IMR-90 (cell line): ENCODE data around the gene MKRN2OS. TPM values are rescaled to one million over a fixed set of nuclear protein-coding genes. Genes with fewer than 3 reads are reported as not detected.
A peak's percentile ranks its signal among the peaks of the same experiment; 100 is the strongest.

ENCODE experiments used
- ATAC-seq: fragments of 200-7000 bp; cut with Tn5 transposase; 2 replicates; pipeline ENCODE4 v1.9.1; 2020; ENCODE audit warnings: low read depth, mild to moderate bottlenecking, moderate library complexity
- BruUV-seq: library from RNA; stranded (reverse); fragments of 400-500 nt; replicated peaks from 2 replicates; lab custom pipeline; 2021; lab: Mats Ljungman, UMichigan
- CTCF ChIA-PET: fragments of 300-600 bp; formaldehyde crosslinking; extraction: SDS; loops from one replicate; lab custom pipeline; 2021; ENCODE audit warnings: antibody characterized with exemption; lab: Yijun Ruan, JAX
- POLR2A ChIA-PET: fragments of 300-600 bp; sonication (Branson Sonifier 250); formaldehyde crosslinking; loops from one replicate; lab custom pipeline; 2022; ENCODE audit warnings: antibody characterized with exemption; ENCODE audit not compliant: unreplicated experiment; lab: Charles Lee
- DNase-seq: peaks from one replicate; pipeline ENCODE4 v3.0.0; 2013
- H2AFZ ChIP-seq: replicated peaks from 2 replicates; pipeline ENCODE3; 2013; ENCODE audit warnings: low read length, mild to moderate bottlenecking; ENCODE audit not compliant: poor library complexity
- H2AK5ac ChIP-seq: 2 replicates; pipeline ENCODE4 v1.6.1; 2013; ENCODE audit warnings: low read depth, low read length, inconsistent platforms
- H2AK9ac ChIP-seq: replicated peaks from 2 replicates; pipeline ENCODE3; 2013; ENCODE audit warnings: mild to moderate bottlenecking, low read depth, low read length, moderate library complexity; ENCODE audit not compliant: poor library complexity
- H2BK120ac ChIP-seq: 2 replicates; pipeline ENCODE4 v1.6.1; 2013; ENCODE audit warnings: low read depth, low read length, inconsistent platforms
- H2BK15ac ChIP-seq: 3 replicates; pipeline ENCODE4 v1.6.1; 2013; ENCODE audit warnings: low read depth, low read length, inconsistent platforms
- H2BK20ac ChIP-seq: 2 replicates; pipeline ENCODE4 v1.6.1; 2013; ENCODE audit warnings: low read depth, mild to moderate bottlenecking, inconsistent platforms, low read length, moderate library complexity
- H2BK5ac ChIP-seq: 2 replicates; pipeline ENCODE4 v1.6.1; 2013; ENCODE audit warnings: mild to moderate bottlenecking, low read depth, low read length, inconsistent platforms; ENCODE audit not compliant: poor library complexity, severe bottlenecking
- H3K14ac ChIP-seq: replicated peaks from 2 replicates; pipeline ENCODE4 v1.6.1; 2013; ENCODE audit warnings: low read depth, low read length, inconsistent platforms
- H3K18ac ChIP-seq: 2 replicates; pipeline ENCODE4 v1.6.1; 2013; ENCODE audit warnings: low read depth, low read length, control low read depth
- H3K23ac ChIP-seq: 2 replicates; pipeline ENCODE4 v1.6.1; 2013; ENCODE audit warnings: low read depth, low read length, inconsistent platforms
- H3K27ac ChIP-seq: 2 replicates; pipeline ENCODE4 v1.5.1; 2013; ENCODE audit warnings: mild to moderate bottlenecking, control low read depth, low read length; ENCODE audit not compliant: insufficient read depth
- H3K27me3 ChIP-seq: 2 replicates; pipeline ENCODE4 v1.6.1; 2013; ENCODE audit warnings: low read length; ENCODE audit not compliant: control insufficient read depth, insufficient read depth
- H3K36me3 ChIP-seq: 2 replicates; pipeline ENCODE4 v1.6.1; 2013; ENCODE audit warnings: low read length, mixed read lengths; ENCODE audit not compliant: control insufficient read depth, insufficient read depth
- H3K4ac ChIP-seq: 2 replicates; pipeline ENCODE4 v1.6.1; 2013; ENCODE audit warnings: low read depth, low read length, inconsistent platforms
- H3K4me1 ChIP-seq: 2 replicates; pipeline ENCODE4 v1.6.1; 2013; ENCODE audit warnings: low read length, mixed read lengths; ENCODE audit not compliant: control insufficient read depth, insufficient read depth
- H3K4me2 ChIP-seq: 2 replicates; pipeline ENCODE4 v1.6.1; 2013; ENCODE audit warnings: low read depth, mild to moderate bottlenecking, control low read depth, low read length, moderate library complexity
- H3K4me3 ChIP-seq: 2 replicates; pipeline ENCODE4 v1.5.1; 2013; ENCODE audit warnings: low read depth, mild to moderate bottlenecking, control low read depth, low read length, moderate library complexity; ENCODE audit not compliant: insufficient read depth
- H3K56ac ChIP-seq: 2 replicates; pipeline ENCODE4 v1.6.1; 2013; ENCODE audit warnings: low read length, inconsistent platforms; ENCODE audit not compliant: insufficient read depth; ENCODE audit errors: extremely low read depth
- H3K79me1 ChIP-seq, 2 experiments: 2 replicates each; pipeline ENCODE4 v1.6.1; 2013; ENCODE audit warnings: low read length in 2 of 2, inconsistent platforms in 1 of 2, low read depth in 1 of 2
- H3K9ac ChIP-seq: 2 replicates; pipeline ENCODE4 v1.6.1; 2013; ENCODE audit warnings: low read depth, low read length, control low read depth
- H3K9me1 ChIP-seq: 2 replicates; pipeline ENCODE4 v1.6.1; 2013; ENCODE audit warnings: low read length, inconsistent platforms; ENCODE audit not compliant: insufficient read depth
- H3K9me3 ChIP-seq: 2 replicates; pipeline ENCODE4 v1.6.1; 2013; ENCODE audit warnings: low read length; ENCODE audit not compliant: control insufficient read depth, insufficient read depth
- H4K20me1 ChIP-seq: 2 replicates; pipeline ENCODE4 v1.6.1; 2013; ENCODE audit warnings: low read length, inconsistent platforms; ENCODE audit not compliant: insufficient read depth
- H4K5ac ChIP-seq: 2 replicates; pipeline ENCODE4 v1.6.1; 2013; ENCODE audit warnings: mild to moderate bottlenecking, low read depth, low read length, control low read depth
- H4K8ac ChIP-seq, 2 experiments: 2 replicates each; pipeline ENCODE4 v1.6.1; 2013; ENCODE audit warnings: low read depth in 2 of 2, low read length in 2 of 2, control low read depth in 1 of 2, inconsistent platforms in 1 of 2
- H4K91ac ChIP-seq: 2 replicates; pipeline ENCODE4 v1.6.1; 2013; ENCODE audit warnings: low read depth, low read length, inconsistent platforms; ENCODE audit not compliant: insufficient read depth
- BHLHE40 ChIP-seq: fragments of 150-350 bp; IDR thresholded peaks from 2 replicates; pipeline ENCODE4 v1.6.1; 2016; ENCODE audit warnings: mild to moderate bottlenecking, low read depth, low read length
- CHD1 ChIP-seq: IDR thresholded peaks from 2 replicates; pipeline ENCODE4 v1.6.1; 2012; ENCODE audit warnings: low read depth, low read length, improper control_type of control experiment
- FOS ChIP-seq: fragments of 150-350 bp; IDR thresholded peaks from 2 replicates; pipeline ENCODE4 v1.6.1; 2016; ENCODE audit warnings: low read depth, low read length
- MAFK ChIP-seq: IDR thresholded peaks from 2 replicates; pipeline ENCODE4 v1.6.1; 2012; ENCODE audit warnings: low read depth, low read length, improper control_type of control experiment
- MAZ ChIP-seq: IDR thresholded peaks from 2 replicates; pipeline ENCODE4 v1.6.1; 2012; ENCODE audit warnings: low read depth, mild to moderate bottlenecking, low read length, improper control_type of control experiment, moderate library complexity, borderline replicate concordance
- MXI1 ChIP-seq: IDR thresholded peaks from 2 replicates; pipeline ENCODE4 v1.6.1; 2012; ENCODE audit warnings: low read depth, mild to moderate bottlenecking, low read length, moderate library complexity, borderline replicate concordance
- NFE2L2 ChIP-seq: fragments of 150-350 bp; IDR thresholded peaks from 2 replicates; pipeline ENCODE4 v1.6.1; 2016; ENCODE audit warnings: low read depth, mild to moderate bottlenecking, low read length
- POLR2A ChIP-seq: IDR thresholded peaks from 2 replicates; pipeline ENCODE4 v1.6.1; 2012; ENCODE audit warnings: mild to moderate bottlenecking, low read depth, low read length
- RAD21 ChIP-seq: IDR thresholded peaks from 2 replicates; pipeline ENCODE4 v1.6.1; 2012; ENCODE audit warnings: low read length, improper control_type of control experiment
- RCOR1 ChIP-seq: IDR thresholded peaks from 2 replicates; pipeline ENCODE4 v1.6.1; 2012; ENCODE audit warnings: mild to moderate bottlenecking, low read length, improper control_type of control experiment; ENCODE audit not compliant: insufficient replicate concordance
- RFX5 ChIP-seq: IDR thresholded peaks from 2 replicates; pipeline ENCODE4 v1.8.0; 2012; ENCODE audit warnings: low read depth, mild to moderate bottlenecking, low read length, moderate library complexity
- SMC3 ChIP-seq: fragments of 150-350 bp; IDR thresholded peaks from 2 replicates; pipeline ENCODE4 v1.6.1; 2016; ENCODE audit warnings: low read depth, mild to moderate bottlenecking, antibody characterized with exemption, low read length, moderate library complexity
- WGBS, 2 experiments: methylation state at CpG; one replicate each; pipeline versions ENCODE4 v1.1.5 to v1.1.7; 2013; ENCODE audit warnings: missing lambda C conversion rate in 2 of 2; ENCODE audit not compliant: insufficient read length in 1 of 2; ENCODE audit errors: extremely low coverage in 2 of 2; 5-methylcytosine and 5-hydroxymethylcytosine counted together
- dilution Hi-C: fragments of 300-500 bp; cut with HindIII; formaldehyde crosslinking; loops from one replicate; pipeline ENCODE4 v1.14.3; 2018; ENCODE audit warnings: low sequenced_read_pairs; ENCODE audit not compliant: unreplicated experiment
- in situ Hi-C: fragments of 300-500 bp; cut with MboI; formaldehyde crosslinking; loops from 3 replicates; pipeline ENCODE4 v1.14.3; 2019; ENCODE audit warnings: low sequenced_read_pairs, inconsistent platforms, mixed read lengths
- intact Hi-C: fragments of 100-400 bp; cut with micrococcal nuclease; formaldehyde crosslinking; loops from 2 replicates; pipeline ENCODE4 v1.10.0; 2022
- polyA plus RNA-seq, 3 experiments: library from polyadenylated mRNA; depleted of rRNA; stranded (reverse); fragments of >200 nt; gene quantifications; 2 replicates each; pipeline ENCODE4 v1.2.3, GENCODE V29; 2012; ENCODE audit warnings: low replicate concordance in 1 of 3
- total RNA-seq: library from RNA; depleted of rRNA; stranded (reverse); fragments of >200 nt; gene quantifications from 2 replicates; pipeline ENCODE4 v1.2.3, GENCODE V29; 2012
- TF ChIP-seq, protein P1 (sequence below): fragments of 150-350 bp; IDR thresholded peaks from 2 replicates; pipeline ENCODE4 v1.6.1; 2016; ENCODE audit warnings: low read depth, mild to moderate bottlenecking, low read length, moderate library complexity, borderline replicate concordance
- TF ChIP-seq, protein P2 (sequence below): conservative IDR thresholded peaks from 2 replicates; pipeline ENCODE4 v1.5.1; 2012; ENCODE audit warnings: mild to moderate bottlenecking, low read depth, low read length, improper control_type of control experiment
- TF ChIP-seq, protein P3 (sequence below): fragments of 150-350 bp; IDR thresholded peaks from 2 replicates; pipeline ENCODE4 v1.6.1; 2017; ENCODE audit warnings: mild to moderate bottlenecking, antibody characterized with exemption, low read length, low read depth

The MKRN2OS gene
- total and polyA plus RNA-seq, 2 of the 4 experiments (the other 2 are of a cell fraction): not detected

DNA sequence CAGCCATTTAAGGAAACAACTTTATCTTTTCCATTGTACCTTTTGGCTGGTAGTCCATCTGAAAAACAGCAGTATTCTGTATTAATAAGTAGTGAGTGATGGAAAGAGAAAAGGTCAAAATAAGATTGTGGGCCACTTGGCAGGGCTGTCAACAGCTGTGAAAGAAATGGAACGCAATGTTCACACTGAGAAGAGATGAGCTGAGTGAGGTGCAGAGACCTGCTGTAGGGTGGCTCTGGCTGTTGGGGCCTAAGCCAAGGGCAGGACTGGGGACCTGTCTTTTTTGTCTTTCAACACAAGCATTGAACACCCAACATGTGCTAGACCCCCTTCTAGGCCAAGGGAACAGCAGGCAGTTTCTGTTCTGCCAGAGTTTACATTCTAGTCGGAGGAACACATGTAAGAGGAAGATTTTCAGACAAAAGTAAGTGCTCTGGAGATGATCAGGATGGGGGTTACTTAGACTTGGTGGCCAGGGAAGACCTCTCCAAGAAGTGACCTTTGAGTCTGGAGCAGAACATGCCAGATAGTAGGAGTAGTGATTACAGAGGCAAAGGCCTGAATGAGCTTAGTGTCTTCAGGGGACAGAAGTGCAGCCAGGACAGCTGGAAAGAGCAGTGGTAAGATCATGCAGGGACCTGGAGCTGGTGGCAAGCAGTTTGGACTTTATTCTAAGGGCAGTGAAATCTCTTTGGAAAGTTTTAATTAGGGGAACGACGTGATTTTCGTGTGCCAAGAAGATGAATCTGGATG lies 31.4 kb downstream of the MKRN2OS start:
- H3K9me1 ChIP-seq: peaks cover 6% of the 10 kb centered on the region; the same call in 1 of the 2 replicates
- 0 out of 2 replicates have a peak overlapping the region, but pooled peaks have one; percentile 2 for H2AK5ac ChIP-seq
- H2AK9ac ChIP-seq: no peak overlapping the region
- H3K9me3 ChIP-seq: no peaks in the 10 kb centered on the region
- dilution Hi-C loops: no loop called here
- H2BK15ac ChIP-seq: no peak overlapping the region
- no peak overlapping the region for H3K18ac ChIP-seq
- H3K4me2 ChIP-seq: no peak overlapping the region
- intact Hi-C loops: no loop called here
- 0 out of 4 replicates have a peak, but pooled peaks cover 0 to 5% of the 10 kb centered on the region in 2 experiments for H3K79me1 ChIP-seq
- H3K27me3 ChIP-seq: no peaks in the 10 kb centered on the region
- H3K4ac ChIP-seq: no peak overlapping the region
- H3K9ac ChIP-seq: no peak overlapping the region
- CTCF ChIA-PET: no interaction called here
- no TSS peak for BruUV-seq
- H3K36me3 ChIP-seq: peaks cover 1% of the 10 kb centered on the region; the same call in 1 of the 2 replicates
- H3K56ac ChIP-seq: no peak overlapping the region
- H4K5ac ChIP-seq: no peak overlapping the region
- H3K4me3 ChIP-seq: no peak overlapping the region
- no peak overlapping the region for H4K91ac ChIP-seq
- H2BK20ac ChIP-seq: no peak overlapping the region
- POLR2A ChIA-PET: no interaction called here
- WGBS, 2 experiments: 100% methylated on average over 3 of the region's 5 CpGs; no CpG with 5 or more reads in 1 of the 2 experiments
- H4K20me1 ChIP-seq: no peaks in the 10 kb centered on the region
- no peak overlapping the region for H3K27ac ChIP-seq
- no peak for DNase-seq
- no peak overlapping the region for H2BK120ac ChIP-seq
- no peak overlapping the region for H3K23ac ChIP-seq
- H3K14ac ChIP-seq: no peak overlapping the region
- no peak overlapping the region for H2BK5ac ChIP-seq
- no peak overlapping the region for H4K8ac ChIP-seq
- in situ Hi-C loops: no loop called here
- peaks cover 8% of the 10 kb centered on the region; the same call in 1 of the 2 replicates for H3K4me1 ChIP-seq
- no peak overlapping the region for H2AFZ ChIP-seq
- ATAC-seq: no peak
- TF ChIP-seq RAD21 (no peak), RFX5 (no peak), CHD1 (no peak), FOS (no peak), MAZ (no peak), SMC3 (no peak), MAFK (no peak), BHLHE40 (no peak), POLR2A (no peak), MXI1 (no peak), NFE2L2 (no peak), RCOR1 (no peak)
- TF ChIP-seq, protein P1, sequence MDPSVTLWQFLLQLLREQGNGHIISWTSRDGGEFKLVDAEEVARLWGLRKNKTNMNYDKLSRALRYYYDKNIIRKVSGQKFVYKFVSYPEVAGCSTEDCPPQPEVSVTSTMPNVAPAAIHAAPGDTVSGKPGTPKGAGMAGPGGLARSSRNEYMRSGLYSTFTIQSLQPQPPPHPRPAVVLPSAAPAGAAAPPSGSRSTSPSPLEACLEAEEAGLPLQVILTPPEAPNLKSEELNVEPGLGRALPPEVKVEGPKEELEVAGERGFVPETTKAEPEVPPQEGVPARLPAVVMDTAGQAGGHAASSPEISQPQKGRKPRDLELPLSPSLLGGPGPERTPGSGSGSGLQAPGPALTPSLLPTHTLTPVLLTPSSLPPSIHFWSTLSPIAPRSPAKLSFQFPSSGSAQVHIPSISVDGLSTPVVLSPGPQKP: no peak
- TF ChIP-seq, protein P2, sequence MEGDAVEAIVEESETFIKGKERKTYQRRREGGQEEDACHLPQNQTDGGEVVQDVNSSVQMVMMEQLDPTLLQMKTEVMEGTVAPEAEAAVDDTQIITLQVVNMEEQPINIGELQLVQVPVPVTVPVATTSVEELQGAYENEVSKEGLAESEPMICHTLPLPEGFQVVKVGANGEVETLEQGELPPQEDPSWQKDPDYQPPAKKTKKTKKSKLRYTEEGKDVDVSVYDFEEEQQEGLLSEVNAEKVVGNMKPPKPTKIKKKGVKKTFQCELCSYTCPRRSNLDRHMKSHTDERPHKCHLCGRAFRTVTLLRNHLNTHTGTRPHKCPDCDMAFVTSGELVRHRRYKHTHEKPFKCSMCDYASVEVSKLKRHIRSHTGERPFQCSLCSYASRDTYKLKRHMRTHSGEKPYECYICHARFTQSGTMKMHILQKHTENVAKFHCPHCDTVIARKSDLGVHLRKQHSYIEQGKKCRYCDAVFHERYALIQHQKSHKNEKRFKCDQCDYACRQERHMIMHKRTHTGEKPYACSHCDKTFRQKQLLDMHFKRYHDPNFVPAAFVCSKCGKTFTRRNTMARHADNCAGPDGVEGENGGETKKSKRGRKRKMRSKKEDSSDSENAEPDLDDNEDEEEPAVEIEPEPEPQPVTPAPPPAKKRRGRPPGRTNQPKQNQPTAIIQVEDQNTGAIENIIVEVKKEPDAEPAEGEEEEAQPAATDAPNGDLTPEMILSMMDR: no peak
- TF ChIP-seq, protein P3, sequence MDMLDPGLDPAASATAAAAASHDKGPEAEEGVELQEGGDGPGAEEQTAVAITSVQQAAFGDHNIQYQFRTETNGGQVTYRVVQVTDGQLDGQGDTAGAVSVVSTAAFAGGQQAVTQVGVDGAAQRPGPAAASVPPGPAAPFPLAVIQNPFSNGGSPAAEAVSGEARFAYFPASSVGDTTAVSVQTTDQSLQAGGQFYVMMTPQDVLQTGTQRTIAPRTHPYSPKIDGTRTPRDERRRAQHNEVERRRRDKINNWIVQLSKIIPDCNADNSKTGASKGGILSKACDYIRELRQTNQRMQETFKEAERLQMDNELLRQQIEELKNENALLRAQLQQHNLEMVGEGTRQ: no peak
